OCI-M2 (cell line): ENCODE results near the gene ZNF823.
"Not testable (repeated sequence)": the region's sequence is repeated elsewhere in the genome, so short reads cannot be mapped to it uniquely, and the experiment has no call there.

ENCODE experiments used
- DNase-seq: peaks from one replicate; lab custom pipeline; 2025; ENCODE audit not compliant: unreplicated experiment; lab: John Stamatoyannopoulos, UW

ZNF823 gene

DNA sequence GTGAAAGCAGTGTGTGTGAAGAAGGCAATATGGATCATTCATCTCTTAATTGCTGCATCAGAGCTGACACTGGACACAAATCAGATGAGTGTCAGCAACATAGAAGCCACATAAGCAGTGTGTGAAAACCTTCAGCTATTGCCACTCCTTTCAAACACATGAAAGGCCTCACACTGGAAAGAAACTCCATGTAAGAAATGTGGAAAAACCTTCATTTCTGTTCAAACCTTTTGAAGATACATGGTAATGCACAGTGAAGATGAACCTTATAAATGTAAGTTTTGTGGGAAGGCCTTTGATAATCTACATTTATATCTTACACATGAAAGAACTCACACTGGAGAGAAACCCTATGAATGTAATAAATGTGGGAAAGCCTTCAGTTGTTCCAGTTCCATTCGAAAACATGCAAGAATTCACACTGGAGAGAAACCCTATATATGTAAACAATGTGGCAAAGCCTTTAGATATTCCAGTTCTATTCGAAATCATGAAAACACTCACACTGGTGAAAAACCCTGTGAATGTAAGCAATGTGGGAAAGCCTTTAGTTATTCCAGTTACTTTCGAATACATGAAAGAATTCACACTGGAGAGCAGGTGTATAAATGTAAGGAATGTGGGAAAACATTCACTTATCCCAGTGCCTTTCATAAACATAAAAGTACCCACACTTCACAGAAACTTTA is 53.6 kb downstream of the ZNF823 start:
- DNase-seq = no peak

GRCh38 chr19:11680689-11681302 is 58.0 kb downstream of the ZNF823 start:
- no peak for DNase-seq

GRCh38 chr19:11678504-11678903 is 60.2 kb downstream of the ZNF823 start:
- DNase-seq = no peak

DNA sequence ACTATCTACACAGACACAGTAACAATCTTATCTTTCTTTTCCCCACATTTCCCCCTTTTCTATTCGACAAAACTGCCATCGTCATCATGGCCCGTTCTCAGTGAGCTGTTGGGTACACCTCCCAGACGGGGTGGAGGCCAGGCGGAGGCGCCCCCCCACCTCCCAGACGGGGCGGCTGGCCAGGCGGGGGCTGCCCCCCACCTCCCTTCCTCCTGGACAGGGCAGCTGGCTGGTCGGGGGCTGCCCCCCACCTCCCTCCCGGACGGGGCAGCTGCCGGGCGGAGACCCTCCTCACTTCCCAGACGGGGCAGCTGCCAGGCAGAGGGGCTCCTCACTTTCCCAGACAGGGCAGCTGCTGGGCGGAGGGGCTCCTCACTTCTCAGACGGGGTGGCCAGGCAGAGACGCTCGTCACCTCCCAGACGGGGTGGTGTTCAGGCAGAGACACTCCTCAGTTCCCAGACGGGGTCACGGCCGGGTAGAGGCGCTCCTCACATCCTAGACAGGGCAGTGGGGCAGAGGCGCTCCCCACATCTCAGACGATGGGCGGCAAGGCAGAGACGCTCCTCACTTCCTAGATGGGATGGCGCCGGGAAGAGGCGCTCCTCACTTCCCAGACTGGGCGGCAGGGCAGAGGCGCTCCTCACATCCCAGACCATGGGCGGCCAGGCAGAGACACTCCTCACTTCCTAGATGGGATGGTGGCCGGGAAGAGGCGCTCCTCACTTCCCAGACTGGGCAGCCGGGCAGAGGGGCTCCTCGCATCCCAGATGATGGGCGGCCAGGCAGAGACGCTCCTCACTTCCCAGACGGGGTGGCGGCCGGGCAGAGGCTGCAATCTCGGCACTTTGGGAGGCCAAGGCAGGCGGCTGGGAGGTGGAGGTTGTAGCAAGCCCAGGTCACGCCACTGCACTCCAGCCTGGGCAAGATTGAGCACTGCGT is 61.8 kb downstream of the ZNF823 start:
- DNase-seq = not testable (repeated sequence)

DNA sequence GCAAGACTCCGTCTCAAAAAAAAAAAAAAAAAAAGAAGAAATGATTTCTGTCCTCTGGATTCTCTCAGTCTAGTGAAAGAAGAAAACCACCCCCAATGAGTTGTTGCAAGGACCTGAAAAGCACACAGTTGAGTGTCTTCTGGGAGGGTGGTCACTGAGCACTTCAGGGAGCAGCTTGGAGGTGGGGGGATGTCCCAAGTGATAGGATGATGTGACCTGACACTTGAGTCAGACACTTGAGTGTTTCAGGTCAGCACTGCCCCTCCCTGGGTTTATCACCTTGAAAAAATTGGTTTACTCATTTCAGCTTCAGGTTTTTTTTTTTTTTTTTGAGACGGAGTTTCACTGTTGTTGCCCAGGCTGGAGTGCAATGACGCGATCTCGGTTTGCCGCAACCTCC is 63.2 kb downstream of the ZNF823 start:
- DNase-seq = no peak

GRCh38 chr19:11674067-11674492 is 64.7 kb downstream of the ZNF823 start:
- no peak for DNase-seq

- DNase-seq = no peak
These were observed 65.1 kb downstream of the ZNF823 start for GRCh38 chr19:11673608-11674041.
